K562 (cell line): ENCODE results near the gene B3GALT4. TPM values are rescaled to one million over a fixed set of nuclear protein-coding genes. Genes with fewer than 3 reads are reported as not detected.

Experiments
- ARID3B ChIP-seq: fragments of 250-450 bp; sonication (Bioruptor Pico); IDR thresholded peaks from 2 replicates; pipeline ENCODE4 v1.4.0; 2020; ENCODE audit warnings: borderline replicate concordance
- ATF3 ChIP-seq, 2 experiments: fragments of 450-650 bp in 1 of 2; sonication (generic) in 1 of 2; formaldehyde crosslinking in 1 of 2; IDR thresholded peaks in 1 of 2; conservative IDR thresholded peaks in 1 of 2; 2 replicates each; pipeline versions ENCODE4 v1.6.1 to v1.8.1; 2016 to 2023; ENCODE audit warnings: mild to moderate bottlenecking in 2 of 2, moderate library complexity in 2 of 2, inconsistent platforms in 1 of 2, missing genetic modification reagents in 1 of 2
- EGR1 ChIP-seq: fragments of 450-650 bp; conservative IDR thresholded peaks from 2 replicates; pipeline ENCODE4 v1.6.1; 2017; ENCODE audit warnings: mild to moderate bottlenecking
- ETS1 ChIP-seq: conservative IDR thresholded peaks from 2 replicates; pipeline ENCODE4 v1.6.1; 2011; ENCODE audit warnings: low read depth, mild to moderate bottlenecking, low read length; ENCODE audit not compliant: control insufficient read depth
- HNRNPL ChIP-seq: fragments of 200-400 bp; formaldehyde crosslinking; IDR thresholded peaks from 2 replicates; pipeline ENCODE4 v1.6.1; 2017; ENCODE audit warnings: low read depth, mild to moderate bottlenecking, low read length
- KLF10 ChIP-seq: fragments of 250-450 bp; sonication (Bioruptor Pico); IDR thresholded peaks from 2 replicates; pipeline ENCODE4 v1.6.1; 2021; ENCODE audit warnings: matching md5 sums
- NFRKB ChIP-seq: fragments of 450-650 bp; IDR thresholded peaks from 2 replicates; pipeline ENCODE4 v1.6.1; 2016; ENCODE audit warnings: low read depth
- POLR3A ChIP-seq: IDR thresholded peaks from 2 replicates; pipeline ENCODE4 v1.6.1; 2011; ENCODE audit warnings: borderline replicate concordance, mild to moderate bottlenecking, moderate library complexity; ENCODE audit not compliant: insufficient read length, insufficient read depth; ENCODE audit errors: extremely low read depth
- POU5F1 ChIP-seq: fragments of 150-350 bp; IDR thresholded peaks from 2 replicates; pipeline ENCODE4 v1.6.1; 2014; ENCODE audit warnings: borderline replicate concordance, low read length, low read depth, mild to moderate bottlenecking; ENCODE audit not compliant: partially characterized antibody
- RBM25 ChIP-seq: fragments of 200-400 bp; formaldehyde crosslinking; IDR thresholded peaks from 2 replicates; pipeline ENCODE4 v1.6.1; 2018; ENCODE audit warnings: low read length, low read depth, moderate library complexity; ENCODE audit not compliant: severe bottlenecking
- SREBF1 ChIP-seq: fragments of 150-350 bp; IDR thresholded peaks from 2 replicates; pipeline ENCODE4 v1.6.1; 2014; ENCODE audit warnings: antibody characterized with exemption, low read depth, low read length, borderline replicate concordance
- STAT6 ChIP-seq: sonication (generic); formaldehyde crosslinking; IDR thresholded peaks from 2 replicates; pipeline ENCODE4 v1.8.1; 2023; ENCODE audit warnings: mild to moderate bottlenecking, missing genetic modification reagents
- ZNF224 ChIP-seq: sonication (generic); formaldehyde crosslinking; IDR thresholded peaks from 2 replicates; pipeline ENCODE4 v1.8.0; 2022; ENCODE audit warnings: mild to moderate bottlenecking, missing genetic modification reagents
- ZNF239 ChIP-seq: fragments of 250-450 bp; sonication (Bioruptor Pico); IDR thresholded peaks from 2 replicates; pipeline ENCODE4 v1.4.0; 2020; ENCODE audit warnings: mild to moderate bottlenecking
- ZNF3 ChIP-seq: fragments of 250-450 bp; sonication (Bioruptor Pico); IDR thresholded peaks from 2 replicates; pipeline ENCODE4 v1.5.0; 2021; ENCODE audit warnings: mild to moderate bottlenecking, moderate library complexity
- ZNF445 ChIP-seq: fragments of 250-450 bp; sonication (Bioruptor Pico); IDR thresholded peaks from 2 replicates; pipeline ENCODE4 v1.4.0; 2020; ENCODE audit warnings: low read depth, mild to moderate bottlenecking, moderate library complexity
- ZNF551 ChIP-seq: fragments of 250-450 bp; sonication (Bioruptor Pico); IDR thresholded peaks from 2 replicates; pipeline ENCODE4 v1.5.0; 2021; ENCODE audit warnings: mild to moderate bottlenecking, moderate library complexity
- polyA plus RNA-seq, 8 experiments: library from polyadenylated mRNA; depleted of rRNA in 4 of 8; stranded (reverse) in 5 of 8; unstranded in 3 of 8; fragments of >200 nt; fragmentation: Nextera tagmentation in 2 of 8; fragmentation: Illumina TruSeq in 1 of 8; extraction: Ambion mirVana in 2 of 8; extraction: Trizol in 1 of 8; gene quantifications; 2 replicates each; pipeline versions ENCODE4 v1.2.1 to v1.2.3, GENCODE V29; 2011 to 2014; ENCODE audit warnings: inconsistent platforms in 1 of 8, missing spikeins in 1 of 8
- total RNA-seq, 7 experiments: library from RNA; depleted of rRNA in 6 of 7; stranded (reverse); fragments of >200 nt in 6 of 7; fragmentation: Illumina TruSeq in 2 of 7; extraction: Trizol in 2 of 7; gene quantifications; 2 replicates each; pipeline versions ENCODE4 v1.2.1 to v1.2.3, GENCODE V29; 2011 to 2021; ENCODE audit warnings: low replicate concordance in 1 of 7
- TF ChIP-seq, protein P1 (sequence below): sonication (generic); formaldehyde crosslinking; IDR thresholded peaks from 2 replicates; pipeline ENCODE4 v1.9.0; 2022; ENCODE audit warnings: mild to moderate bottlenecking, missing genetic modification reagents

The B3GALT4 gene
- total and polyA plus RNA-seq, 9 of the 15 experiments (the other 6 are each of a cell fraction or from before 2014, with no cell fraction given) = 0.11 to 1.3 (median 0.53) TPM; not detected in 1

DNA sequence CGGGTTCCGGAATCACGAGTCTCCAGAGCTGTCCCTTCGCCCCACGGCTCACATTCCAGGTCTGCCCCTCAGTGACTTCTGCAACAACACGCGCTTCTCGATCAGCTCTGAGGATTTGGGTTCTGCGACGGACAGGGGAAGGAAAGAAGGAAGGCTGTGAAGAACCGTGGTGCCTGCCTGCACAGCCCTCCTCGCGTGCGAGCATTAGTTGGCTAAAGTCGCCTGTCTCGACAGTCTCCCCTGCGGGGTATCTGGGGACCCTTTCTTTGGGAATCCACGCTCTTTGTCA, 28.3 kb upstream of the B3GALT4 start (continued):
- TF ChIP-seq KLF10 = no peak
- no peak for TF ChIP-seq ETS1
- TF ChIP-seq, protein P1, sequence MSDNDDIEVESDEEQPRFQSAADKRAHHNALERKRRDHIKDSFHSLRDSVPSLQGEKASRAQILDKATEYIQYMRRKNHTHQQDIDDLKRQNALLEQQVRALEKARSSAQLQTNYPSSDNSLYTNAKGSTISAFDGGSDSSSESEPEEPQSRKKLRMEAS (CRISPR knock-in tag) = peak; percentile 45; the same call in 1 of the 2 replicates
- no peak for TF ChIP-seq RBM25
- no peak for TF ChIP-seq ZNF239 (CRISPR knock-in tag)
- 0 out of 2 replicates have a peak, but pooled peaks have one; percentile 48 for TF ChIP-seq ARID3B (CRISPR knock-in tag)
- no peak for TF ChIP-seq HNRNPL
- TF ChIP-seq EGR1 = no peak
- TF ChIP-seq ZNF551 (CRISPR knock-in tag) = no peak
- no peak for TF ChIP-seq POLR3A
- TF ChIP-seq ZNF224 = no peak
- no peak for TF ChIP-seq ZNF445
- no peak for TF ChIP-seq STAT6
- TF ChIP-seq ATF3 (IDR thresholded peaks at IDR 0.05) = no peak
- TF ChIP-seq ATF3 (CRISPR knock-in tag; conservative IDR thresholded peaks at IDR 0.05) = no peak
- peak; percentile 81 for TF ChIP-seq NFRKB
- TF ChIP-seq POU5F1 = no peak
- no peak for TF ChIP-seq SREBF1
- no peak for TF ChIP-seq ZNF3 (CRISPR knock-in tag)
